ENCODE measurements around the gene CXCL1.
"Not testable (repeated sequence)": the region's sequence is repeated elsewhere in the genome, so short reads cannot be mapped to it uniquely, and the experiment has no call there.

CXCL1 gene

GRCh38 chr4:73883306-73883705 is 14.1 kb downstream of the CXCL1 start:
- peak; percentile 92 for DNase-seq

- no peak for DNase-seq
These were observed 16.5 kb downstream of the CXCL1 start for GRCh38 chr4:73885574-73886267.

- no peak for DNase-seq
These were observed 22.1 kb downstream of the CXCL1 start for GRCh38 chr4:73891326-73891725.

GRCh38 chr4:73891739-73892405 is 22.7 kb downstream of the CXCL1 start:
- DNase-seq: peak; percentile 97

- no peak for DNase-seq
These were observed 23.8 kb downstream of the CXCL1 start for GRCh38 chr4:73892966-73893365.

GRCh38 chr4:73894001-73894400 is 24.8 kb downstream of the CXCL1 start:
- peak; percentile 69 for DNase-seq

GRCh38 chr4:73895201-73896175 is 26.3 kb downstream of the CXCL1 start:
- DNase-seq: peak; percentile 50

GRCh38 chr4:73896416-73896815 is 27.2 kb downstream of the CXCL1 start:
- no peak for DNase-seq

- peak; percentile 96 for DNase-seq
These were observed 28.4 kb downstream of the CXCL1 start for GRCh38 chr4:73897380-73898136.

- DNase-seq: not testable (repeated sequence)
These were observed 30.1 kb downstream of the CXCL1 start for GRCh38 chr4:73899338-73899737.

- peak; percentile 84 for DNase-seq
These were observed 31.8 kb downstream of the CXCL1 start for GRCh38 chr4:73901031-73901430.

- no peak for DNase-seq
These were observed 32.9 kb downstream of the CXCL1 start for GRCh38 chr4:73902038-73902637.

GRCh38 chr4:73902817-73903547 is 33.8 kb downstream of the CXCL1 start:
- no peak for DNase-seq

GRCh38 chr4:73904491-73904890 is 35.3 kb downstream of the CXCL1 start:
- peak; percentile 72 for DNase-seq

GRCh38 chr4:73908965-73909364 is 39.8 kb downstream of the CXCL1 start:
- no peak for DNase-seq

- DNase-seq: no peak
These were observed 42.6 kb downstream of the CXCL1 start for GRCh38 chr4:73911746-73912145.

GRCh38 chr4:73912191-73912590 is 43.0 kb downstream of the CXCL1 start:
- no peak for DNase-seq

GRCh38 chr4:73914071-73914470 is 44.9 kb downstream of the CXCL1 start:
- DNase-seq: no peak

- no peak for DNase-seq
These were observed 47.2 kb downstream of the CXCL1 start for GRCh38 chr4:73916172-73916925.

- peak; percentile 96 for DNase-seq
These were observed 47.9 kb downstream of the CXCL1 start for GRCh38 chr4:73917081-73917501.
